IMR-90 (cell line): ENCODE measurements around the gene ZBTB47. TPM values are rescaled to one million over a fixed set of nuclear protein-coding genes. Genes with fewer than 3 reads are reported as not detected.

ENCODE experiments used
- ATAC-seq: fragments of 200-7000 bp; cut with Tn5 transposase; 2 replicates; pipeline ENCODE4 v1.9.1; 2020; ENCODE audit warnings: low read depth, mild to moderate bottlenecking, moderate library complexity
- BruUV-seq: library from RNA; stranded (reverse); fragments of 400-500 nt; replicated peaks from 2 replicates; lab custom pipeline; 2021; lab: Mats Ljungman, UMichigan
- CTCF ChIA-PET: fragments of 300-600 bp; formaldehyde crosslinking; extraction: SDS; loops from one replicate; lab custom pipeline; 2021; ENCODE audit warnings: antibody characterized with exemption; lab: Yijun Ruan, JAX
- POLR2A ChIA-PET: fragments of 300-600 bp; sonication (Branson Sonifier 250); formaldehyde crosslinking; loops from one replicate; lab custom pipeline; 2022; ENCODE audit warnings: antibody characterized with exemption; ENCODE audit not compliant: unreplicated experiment; lab: Charles Lee
- DNase-seq: peaks from one replicate; pipeline ENCODE4 v3.0.0; 2013
- H2AFZ ChIP-seq: replicated peaks from 2 replicates; pipeline ENCODE3; 2013; ENCODE audit warnings: low read length, mild to moderate bottlenecking; ENCODE audit not compliant: poor library complexity
- H2AK5ac ChIP-seq: 2 replicates; pipeline ENCODE4 v1.6.1; 2013; ENCODE audit warnings: low read depth, low read length, inconsistent platforms
- H2AK9ac ChIP-seq: replicated peaks from 2 replicates; pipeline ENCODE3; 2013; ENCODE audit warnings: mild to moderate bottlenecking, low read depth, low read length, moderate library complexity; ENCODE audit not compliant: poor library complexity
- H2BK120ac ChIP-seq: 2 replicates; pipeline ENCODE4 v1.6.1; 2013; ENCODE audit warnings: low read depth, low read length, inconsistent platforms
- H2BK15ac ChIP-seq: 3 replicates; pipeline ENCODE4 v1.6.1; 2013; ENCODE audit warnings: low read depth, low read length, inconsistent platforms
- H2BK20ac ChIP-seq: 2 replicates; pipeline ENCODE4 v1.6.1; 2013; ENCODE audit warnings: low read depth, mild to moderate bottlenecking, inconsistent platforms, low read length, moderate library complexity
- H2BK5ac ChIP-seq: 2 replicates; pipeline ENCODE4 v1.6.1; 2013; ENCODE audit warnings: mild to moderate bottlenecking, low read depth, low read length, inconsistent platforms; ENCODE audit not compliant: poor library complexity, severe bottlenecking
- H3K14ac ChIP-seq: replicated peaks from 2 replicates; pipeline ENCODE4 v1.6.1; 2013; ENCODE audit warnings: low read depth, low read length, inconsistent platforms
- H3K18ac ChIP-seq: 2 replicates; pipeline ENCODE4 v1.6.1; 2013; ENCODE audit warnings: low read depth, low read length, control low read depth
- H3K23ac ChIP-seq: 2 replicates; pipeline ENCODE4 v1.6.1; 2013; ENCODE audit warnings: low read depth, low read length, inconsistent platforms
- H3K27ac ChIP-seq: 2 replicates; pipeline ENCODE4 v1.5.1; 2013; ENCODE audit warnings: mild to moderate bottlenecking, control low read depth, low read length; ENCODE audit not compliant: insufficient read depth
- H3K27me3 ChIP-seq: 2 replicates; pipeline ENCODE4 v1.6.1; 2013; ENCODE audit warnings: low read length; ENCODE audit not compliant: control insufficient read depth, insufficient read depth
- H3K36me3 ChIP-seq: 2 replicates; pipeline ENCODE4 v1.6.1; 2013; ENCODE audit warnings: low read length, mixed read lengths; ENCODE audit not compliant: control insufficient read depth, insufficient read depth
- H3K4ac ChIP-seq: 2 replicates; pipeline ENCODE4 v1.6.1; 2013; ENCODE audit warnings: low read depth, low read length, inconsistent platforms
- H3K4me1 ChIP-seq: 2 replicates; pipeline ENCODE4 v1.6.1; 2013; ENCODE audit warnings: low read length, mixed read lengths; ENCODE audit not compliant: control insufficient read depth, insufficient read depth
- H3K4me2 ChIP-seq: 2 replicates; pipeline ENCODE4 v1.6.1; 2013; ENCODE audit warnings: low read depth, mild to moderate bottlenecking, control low read depth, low read length, moderate library complexity
- H3K4me3 ChIP-seq: 2 replicates; pipeline ENCODE4 v1.5.1; 2013; ENCODE audit warnings: low read depth, mild to moderate bottlenecking, control low read depth, low read length, moderate library complexity; ENCODE audit not compliant: insufficient read depth
- H3K56ac ChIP-seq: 2 replicates; pipeline ENCODE4 v1.6.1; 2013; ENCODE audit warnings: low read length, inconsistent platforms; ENCODE audit not compliant: insufficient read depth; ENCODE audit errors: extremely low read depth
- H3K79me1 ChIP-seq, 2 experiments: 2 replicates each; pipeline ENCODE4 v1.6.1; 2013; ENCODE audit warnings: low read length in 2 of 2, inconsistent platforms in 1 of 2, low read depth in 1 of 2
- H3K9ac ChIP-seq: 2 replicates; pipeline ENCODE4 v1.6.1; 2013; ENCODE audit warnings: low read depth, low read length, control low read depth
- H3K9me1 ChIP-seq: 2 replicates; pipeline ENCODE4 v1.6.1; 2013; ENCODE audit warnings: low read length, inconsistent platforms; ENCODE audit not compliant: insufficient read depth
- H3K9me3 ChIP-seq: 2 replicates; pipeline ENCODE4 v1.6.1; 2013; ENCODE audit warnings: low read length; ENCODE audit not compliant: control insufficient read depth, insufficient read depth
- H4K20me1 ChIP-seq: 2 replicates; pipeline ENCODE4 v1.6.1; 2013; ENCODE audit warnings: low read length, inconsistent platforms; ENCODE audit not compliant: insufficient read depth
- H4K5ac ChIP-seq: 2 replicates; pipeline ENCODE4 v1.6.1; 2013; ENCODE audit warnings: mild to moderate bottlenecking, low read depth, low read length, control low read depth
- H4K8ac ChIP-seq, 2 experiments: 2 replicates each; pipeline ENCODE4 v1.6.1; 2013; ENCODE audit warnings: low read depth in 2 of 2, low read length in 2 of 2, control low read depth in 1 of 2, inconsistent platforms in 1 of 2
- H4K91ac ChIP-seq: 2 replicates; pipeline ENCODE4 v1.6.1; 2013; ENCODE audit warnings: low read depth, low read length, inconsistent platforms; ENCODE audit not compliant: insufficient read depth
- BHLHE40 ChIP-seq: fragments of 150-350 bp; IDR thresholded peaks from 2 replicates; pipeline ENCODE4 v1.6.1; 2016; ENCODE audit warnings: mild to moderate bottlenecking, low read depth, low read length
- CEBPB ChIP-seq: IDR thresholded peaks from 2 replicates; pipeline ENCODE4 v1.6.1; 2012; ENCODE audit warnings: low read depth, low read length, improper control_type of control experiment
- CTCF ChIP-seq: conservative IDR thresholded peaks from 2 replicates; pipeline ENCODE4 v1.5.1; 2012; ENCODE audit warnings: mild to moderate bottlenecking, low read depth, low read length, improper control_type of control experiment
- MAFK ChIP-seq: IDR thresholded peaks from 2 replicates; pipeline ENCODE4 v1.6.1; 2012; ENCODE audit warnings: low read depth, low read length, improper control_type of control experiment
- MAZ ChIP-seq: IDR thresholded peaks from 2 replicates; pipeline ENCODE4 v1.6.1; 2012; ENCODE audit warnings: low read depth, mild to moderate bottlenecking, low read length, improper control_type of control experiment, moderate library complexity, borderline replicate concordance
- RCOR1 ChIP-seq: IDR thresholded peaks from 2 replicates; pipeline ENCODE4 v1.6.1; 2012; ENCODE audit warnings: mild to moderate bottlenecking, low read length, improper control_type of control experiment; ENCODE audit not compliant: insufficient replicate concordance
- USF2 ChIP-seq: fragments of 150-350 bp; IDR thresholded peaks from 2 replicates; pipeline ENCODE4 v1.6.1; 2017; ENCODE audit warnings: mild to moderate bottlenecking, antibody characterized with exemption, low read length, low read depth
- WGBS, 2 experiments: methylation state at CpG; one replicate each; pipeline versions ENCODE4 v1.1.5 to v1.1.7; 2013; ENCODE audit warnings: missing lambda C conversion rate in 2 of 2; ENCODE audit not compliant: insufficient read length in 1 of 2; ENCODE audit errors: extremely low coverage in 2 of 2; 5-methylcytosine and 5-hydroxymethylcytosine counted together
- dilution Hi-C: fragments of 300-500 bp; cut with HindIII; formaldehyde crosslinking; loops from one replicate; pipeline ENCODE4 v1.14.3; 2018; ENCODE audit warnings: low sequenced_read_pairs; ENCODE audit not compliant: unreplicated experiment
- in situ Hi-C: fragments of 300-500 bp; cut with MboI; formaldehyde crosslinking; loops from 3 replicates; pipeline ENCODE4 v1.14.3; 2019; ENCODE audit warnings: low sequenced_read_pairs, inconsistent platforms, mixed read lengths
- intact Hi-C: fragments of 100-400 bp; cut with micrococcal nuclease; formaldehyde crosslinking; loops from 2 replicates; pipeline ENCODE4 v1.10.0; 2022
- polyA plus RNA-seq, 3 experiments: library from polyadenylated mRNA; depleted of rRNA; stranded (reverse); fragments of >200 nt; gene quantifications; 2 replicates each; pipeline ENCODE4 v1.2.3, GENCODE V29; 2012; ENCODE audit warnings: low replicate concordance in 1 of 3
- total RNA-seq: library from RNA; depleted of rRNA; stranded (reverse); fragments of >200 nt; gene quantifications from 2 replicates; pipeline ENCODE4 v1.2.3, GENCODE V29; 2012

The ZBTB47 gene
- total and polyA plus RNA-seq, 2 of the 4 experiments (the other 2 are of a cell fraction), result 10.9 to 16.8 TPM

GRCh38 chr3:42655331-42655888, 1.9 kb downstream of the ZBTB47 start:
- Histone ChIP-seq H2AK5ac (peak overlapping the region; percentile 70), H3K4me3 (peak overlapping the region; percentile 70), H3K9me1 (peaks cover 46% of the 10 kb centered on the region), H3K9ac (peak overlapping the region; percentile 90), H3K4ac (peak overlapping the region; percentile 88), H3K23ac (peak overlapping the region; percentile 93), H3K4me2 (peak overlapping the region; percentile 88), H4K20me1 (peaks cover 38% of the 10 kb centered on the region), H2AFZ (peak overlapping the region; percentile 92), H2BK5ac (peak overlapping the region; percentile 2), H4K5ac (peak overlapping the region; percentile 13; the same call in 1 of the 2 replicates), H2BK120ac (peak overlapping the region; percentile 45; the same call in 1 of the 2 replicates), H4K8ac (peak overlapping the region; percentile 62 to 92; a peak in 3 of 4 replicates), H3K9me3 (no peaks in the 10 kb centered on the region), H2BK15ac (peak overlapping the region; percentile 6; the same call in 1 of the 3 replicates), H3K27me3 (no peaks in the 10 kb centered on the region), H4K91ac (peak overlapping the region; percentile 89), H3K27ac (peak overlapping the region; percentile 87), H3K4me1 (peaks cover 41% of the 10 kb centered on the region), H3K79me1 (peaks cover 31 to 73% of the 10 kb centered on the region in 2 experiments), H3K14ac (peak overlapping the region; percentile 84), H2AK9ac (peak overlapping the region; percentile 99), H3K18ac (no peak overlapping the region; the same call in 1 of the 2 replicates), H3K56ac (peak overlapping the region; percentile 83; the same call in 1 of the 2 replicates), H2BK20ac (no peak overlapping the region), H3K36me3 (peaks cover 11% of the 10 kb centered on the region)
- DNase-seq (no peak), ATAC-seq (no peak)
- dilution Hi-C loops, result no loop called here
- BruUV-seq, result no TSS peak
- ChIA-PET CTCF (no interaction called here), POLR2A (no interaction called here)
- no peak for TF ChIP-seq CTCF
- TF ChIP-seq BHLHE40, result no peak
- no peak for TF ChIP-seq CEBPB
- no peak for TF ChIP-seq RCOR1
- TF ChIP-seq MAFK, result no peak
- no peak for TF ChIP-seq USF2
- TF ChIP-seq MAZ, result no peak
- in situ Hi-C loops, result no loop called here
- no CpG with 5 or more reads among the region's 4 CpGs for WGBS, 2 experiments
- intact Hi-C loops, result loop anchor here (5.0 kb wide), 1 partner anchor 563 kb away; the partner anchor contains the start of gene TRAK1
